Panc1 (cell line): ENCODE results near the gene TUBA3C.
"Not testable (repeated sequence)": the region's sequence is repeated elsewhere in the genome, so short reads cannot be mapped to it uniquely, and the experiment has no call there.

Experiments used
- CTCF ChIP-seq: fragments of 450-650 bp; IDR thresholded peaks from 2 replicates; pipeline ENCODE4 v1.5.1; 2017; ENCODE audit warnings: mild to moderate bottlenecking
- POLR2AphosphoS5 ChIP-seq: IDR thresholded peaks from 2 replicates; pipeline ENCODE4 v1.6.1; 2012; ENCODE audit warnings: mild to moderate bottlenecking, low read depth, low read length, moderate library complexity

- TF ChIP-seq CTCF, POLR2AphosphoS5: not testable (repeated sequence)
Measured at GRCh38 chr13:19189911-19190310, 8.3 kb upstream of the TUBA3C start.
